ENCODE results near the gene HTR7. TPM values are rescaled to one million over a fixed set of nuclear protein-coding genes. Genes with fewer than 3 reads are reported as not detected.
"Not testable (repeated sequence)": the region's sequence is repeated elsewhere in the genome, so short reads cannot be mapped to it uniquely, and the experiment has no call there.

HTR7 gene
- under 1 TPM in 5 of 6 donors, not detected in 1; 0.04 to 0.37 (median 0.09) TPM for total RNA-seq
- polyA plus RNA-seq = under 1 TPM in 1 of 2 donors, not detected in 1; 0.05 TPM

DNA sequence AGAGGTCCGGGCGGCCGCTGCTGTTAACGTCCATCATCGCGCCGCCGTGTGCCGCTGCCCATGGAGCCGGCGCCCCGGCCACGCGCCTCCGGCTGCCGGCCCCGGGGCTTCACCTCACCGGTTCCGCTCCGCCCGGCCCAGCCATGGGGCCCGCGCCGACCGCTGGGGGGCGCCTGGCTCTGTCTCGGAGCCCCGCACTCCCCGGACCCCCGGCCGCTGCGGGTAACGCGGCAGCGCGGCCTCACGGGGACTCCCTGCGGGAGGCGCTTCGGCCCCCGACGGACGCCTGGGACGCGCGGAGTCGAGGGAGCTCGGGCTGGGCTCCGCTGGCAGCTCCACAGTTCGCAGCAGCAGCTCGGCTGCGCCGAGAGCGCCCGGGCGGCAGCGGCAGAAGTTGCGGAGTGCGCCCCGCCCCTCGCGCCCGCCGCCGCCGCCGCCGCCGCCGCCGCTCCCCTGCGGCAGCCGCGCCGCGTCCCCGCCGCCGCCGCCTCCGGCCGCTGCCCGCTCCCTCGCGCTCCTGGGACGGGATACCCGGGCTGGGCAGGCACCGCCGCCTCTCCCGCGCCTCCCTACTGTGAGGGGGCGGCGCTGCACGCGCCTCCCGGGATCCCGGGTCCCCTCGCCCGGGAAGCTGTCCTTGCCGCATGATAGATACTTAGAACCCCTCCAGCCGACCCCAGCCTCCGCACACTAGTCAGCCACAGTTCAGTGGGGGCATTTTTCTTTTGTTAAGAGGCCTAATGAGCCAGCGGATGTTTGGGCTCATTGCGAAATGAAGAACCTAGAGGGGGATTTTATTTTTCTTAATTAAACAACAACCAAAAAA, at the start of gene HTR7:
Gene HTR7, minus strand, starts transcription at position 405 of the 826 bp plus-strand sequence. Its CDS starts 368 bp downstream, at position 37.
- H3K27ac ChIP-seq = peak within 1 kb of the TSS in 2 of 4 donors; percentile 19 to 22
- 1% methylated on average over 40 to 104 of the region's 104 CpGs for WGBS, 2 donors
- intact Hi-C loops (cut with DNase I) = no loop called here

DNA sequence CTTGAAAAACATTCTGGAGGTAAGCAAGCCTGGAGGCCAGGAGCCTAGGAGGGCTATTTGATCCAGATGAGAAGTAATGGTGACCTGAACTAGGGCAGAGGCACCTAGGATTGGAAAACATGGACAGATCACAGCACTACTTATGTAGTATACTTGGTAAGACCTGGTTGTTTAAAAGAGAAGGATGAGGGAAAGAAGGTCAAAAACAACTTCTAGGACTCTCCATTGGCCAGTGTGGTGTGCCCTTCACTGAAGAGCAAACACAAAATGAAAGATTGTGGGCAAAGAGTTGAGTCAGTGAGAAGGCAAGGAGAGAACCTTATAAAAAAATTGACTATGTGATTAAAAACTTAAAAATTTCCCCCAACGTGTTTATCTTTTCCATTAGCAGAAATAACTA, 48.8 kb upstream of the HTR7 start:
- H3K27ac ChIP-seq = no peak overlapping the region
- FAIRE-seq = no peak
- ATAC-seq = no peak
- no peaks in the 10 kb centered on the region for H3K4me1 ChIP-seq
- H3K36me3 ChIP-seq = no peaks in the 10 kb centered on the region
- no peaks in the 10 kb centered on the region for H3K27me3 ChIP-seq
- DNase-seq = no peak
- TF ChIP-seq, protein P1, sequence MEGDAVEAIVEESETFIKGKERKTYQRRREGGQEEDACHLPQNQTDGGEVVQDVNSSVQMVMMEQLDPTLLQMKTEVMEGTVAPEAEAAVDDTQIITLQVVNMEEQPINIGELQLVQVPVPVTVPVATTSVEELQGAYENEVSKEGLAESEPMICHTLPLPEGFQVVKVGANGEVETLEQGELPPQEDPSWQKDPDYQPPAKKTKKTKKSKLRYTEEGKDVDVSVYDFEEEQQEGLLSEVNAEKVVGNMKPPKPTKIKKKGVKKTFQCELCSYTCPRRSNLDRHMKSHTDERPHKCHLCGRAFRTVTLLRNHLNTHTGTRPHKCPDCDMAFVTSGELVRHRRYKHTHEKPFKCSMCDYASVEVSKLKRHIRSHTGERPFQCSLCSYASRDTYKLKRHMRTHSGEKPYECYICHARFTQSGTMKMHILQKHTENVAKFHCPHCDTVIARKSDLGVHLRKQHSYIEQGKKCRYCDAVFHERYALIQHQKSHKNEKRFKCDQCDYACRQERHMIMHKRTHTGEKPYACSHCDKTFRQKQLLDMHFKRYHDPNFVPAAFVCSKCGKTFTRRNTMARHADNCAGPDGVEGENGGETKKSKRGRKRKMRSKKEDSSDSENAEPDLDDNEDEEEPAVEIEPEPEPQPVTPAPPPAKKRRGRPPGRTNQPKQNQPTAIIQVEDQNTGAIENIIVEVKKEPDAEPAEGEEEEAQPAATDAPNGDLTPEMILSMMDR (IDR thresholded peaks at IDR 0.05) = no peak
- no peaks in the 10 kb centered on the region for H3K9me3 ChIP-seq
- intact Hi-C loops (cut with DNase I) = no loop called here
- WGBS, 2 donors = 67 to 70% methylated on average over 1 of the region's 1 CpG
- H3K4me3 ChIP-seq = no peak overlapping the region

More for the DNA sequence above, at the start of gene HTR7:
- Histone ChIP-seq H3K4me3 (peak within 1 kb of the TSS; percentile 35 to 67 (median 48)), H3K9me3 (no peaks in the 10 kb centered on the region), H3K4me1 (no peaks in the 10 kb centered on the region), H3K36me3 (no peaks in the 10 kb centered on the region), H3K27me3 (peaks cover 0 to 36% (median 17%) of the 10 kb centered on the region in 4 donors)
- FAIRE-seq = no peak
- peak; percentile 35 to 87 (median 57) for DNase-seq
- ATAC-seq = peak; percentile 91 to 93 (median 92)
- TF ChIP-seq, protein P1 (IDR thresholded peaks at IDR 0.05) = peak; percentile 16 to 47 (median 42)

- Histone ChIP-seq H3K27ac (no peak overlapping the region), H3K9me3 (no peaks in the 10 kb centered on the region), H3K36me3 (no peaks in the 10 kb centered on the region), H3K4me1 (no peaks in the 10 kb centered on the region), H3K4me3 (no peak overlapping the region), H3K27me3 (no peaks in the 10 kb centered on the region)
- no peak for DNase-seq
- ATAC-seq = no peak
- FAIRE-seq = no peak
- TF ChIP-seq, protein P1 (IDR thresholded peaks at IDR 0.05) = no peak
- 87 to 91% methylated on average over 1 of the region's 1 CpG for WGBS, 2 donors
- intact Hi-C loops (cut with DNase I) = no loop called here
Measured at GRCh38 chr10:90905925-90906324, 48.1 kb upstream of the HTR7 start.

DNA sequence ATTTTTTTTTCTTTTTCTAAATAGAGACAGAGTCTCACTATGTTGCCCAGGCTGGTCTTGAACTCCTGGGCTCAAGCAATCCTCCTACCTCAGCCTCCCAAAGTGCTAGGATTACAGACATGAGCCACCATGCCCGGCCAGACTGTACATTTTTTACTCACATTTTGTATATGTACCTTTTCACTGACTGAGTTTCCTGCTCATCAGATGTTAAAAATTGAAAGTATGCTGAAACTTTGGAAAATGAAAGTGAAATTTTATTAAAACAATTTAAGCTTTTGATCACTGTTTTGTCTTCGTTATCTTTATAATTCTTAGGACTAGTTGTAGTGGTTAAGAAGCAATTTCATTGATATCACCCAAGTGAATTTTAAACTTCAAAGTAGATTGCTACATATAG, 39.1 kb upstream of the HTR7 start:
- H3K4me1 ChIP-seq; H3K36me3 ChIP-seq; H3K27me3 ChIP-seq; FAIRE-seq; intact Hi-C loops (cut with DNase I); ATAC-seq; H3K9me3 ChIP-seq; DNase-seq; H3K27ac ChIP-seq; H3K4me3 ChIP-seq: not testable (repeated sequence)
- WGBS, 2 donors = 85 to 97% methylated on average over 2 of the region's 2 CpGs

DNA sequence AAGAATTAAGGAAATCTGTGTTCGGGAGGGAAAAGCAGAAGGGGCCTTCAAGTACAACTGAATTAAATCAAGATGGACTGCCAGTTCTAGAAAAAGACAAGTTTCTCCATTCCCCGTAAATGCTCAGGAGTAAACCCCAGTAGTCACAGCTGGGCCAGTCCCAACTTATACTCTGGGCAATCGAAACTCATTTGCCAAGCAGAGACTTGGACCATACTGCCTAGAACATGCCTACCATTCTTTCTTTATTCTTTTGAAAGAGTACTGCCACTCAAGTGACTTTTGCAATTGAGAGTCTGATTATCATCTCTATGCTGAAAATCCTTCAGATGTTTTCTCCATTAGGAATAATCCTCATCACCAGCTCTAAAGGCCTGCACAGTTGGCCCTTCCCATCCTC, 35.4 kb upstream of the HTR7 start:
- FAIRE-seq (no peak), DNase-seq (no peak), ATAC-seq (no peak)
- WGBS, 2 donors = 94 to 98% methylated on average over 3 of the region's 3 CpGs
- TF ChIP-seq, protein P1 (IDR thresholded peaks at IDR 0.05) = no peak
- H3K4me3 ChIP-seq = no peak overlapping the region
- peaks cover 0 to 12% (median 0%) of the 10 kb centered on the region in 3 donors for H3K36me3 ChIP-seq
- H3K4me1 ChIP-seq = no peaks in the 10 kb centered on the region
- intact Hi-C loops (cut with DNase I) = no loop called here
- H3K27ac ChIP-seq = no peak overlapping the region
- H3K27me3 ChIP-seq = no peaks in the 10 kb centered on the region
- H3K9me3 ChIP-seq = no peaks in the 10 kb centered on the region

All from pancreas (tissue), 10 donors.